ENCODE results near the gene RTTN. TPM values are rescaled to one million over a fixed set of nuclear protein-coding genes. Genes with fewer than 3 reads are reported as not detected.
"Not testable (repeated sequence)": the region's sequence is repeated elsewhere in the genome, so short reads cannot be mapped to it uniquely, and the experiment has no call there.

RTTN gene
- polyA plus RNA-seq, 1 donor = 25.8 TPM

- DNase-seq = no peak
Observed at GRCh38 chr18:69980509-69980908, 225.0 kb downstream of the RTTN start.

- DNase-seq = no peak
Observed at GRCh38 chr18:69978732-69979715, 226.5 kb downstream of the RTTN start.

GRCh38 chr18:69975294-69975693, 230.2 kb downstream of the RTTN start:
- not testable (repeated sequence) for DNase-seq

- DNase-seq = no peak
Observed at GRCh38 chr18:69974365-69974764, 231.1 kb downstream of the RTTN start.

- no peak for DNase-seq
Observed at GRCh38 chr18:69969491-69969890, 236.0 kb downstream of the RTTN start.

- no peak for DNase-seq
Observed at GRCh38 chr18:69968039-69968438, 237.4 kb downstream of the RTTN start.

- DNase-seq = no peak
Observed at GRCh38 chr18:69963196-69963595, 242.3 kb downstream of the RTTN start.

- DNase-seq = no peak
Observed at GRCh38 chr18:69961718-69962117, 243.8 kb downstream of the RTTN start.

GRCh38 chr18:69958422-69958821, 247.1 kb downstream of the RTTN start:
- no peak for DNase-seq

GRCh38 chr18:69957747-69958146, 247.7 kb downstream of the RTTN start:
- no peak for DNase-seq

- no peak for DNase-seq
Observed at GRCh38 chr18:69956665-69957620, 248.5 kb downstream of the RTTN start.

GRCh38 chr18:69956057-69956456, 249.4 kb downstream of the RTTN start:
- DNase-seq = peak; percentile 38

GRCh38 chr18:69954719-69955480, 250.6 kb downstream of the RTTN start:
- DNase-seq = no peak

- DNase-seq = no peak
Observed at GRCh38 chr18:69953191-69953590, 252.3 kb downstream of the RTTN start.

Other genes with a start within 250 kb of the RTTN start
- gene SOCS6, start 83.4 kb upstream of the RTTN start, polyA plus RNA-seq (ENCODE audit: insufficient read length) = 34.0 TPM